Stimulated activated CD4-positive, alpha-beta T cell treated with anti-CD3 and anti-CD28 coated beads, Interleukin-2, amount 100 ng/mL, for 24 hours (primary cell): ENCODE results near the gene R3HDM4.
"Not testable (repeated sequence)": the region's sequence is repeated elsewhere in the genome, so short reads cannot be mapped to it uniquely, and the experiment has no call there.

Experiments
- DNase-seq, 2 donors: peaks; one replicate each; pipeline ENCODE4 v3.0.0-alpha.2; 2020

R3HDM4 gene

DNA sequence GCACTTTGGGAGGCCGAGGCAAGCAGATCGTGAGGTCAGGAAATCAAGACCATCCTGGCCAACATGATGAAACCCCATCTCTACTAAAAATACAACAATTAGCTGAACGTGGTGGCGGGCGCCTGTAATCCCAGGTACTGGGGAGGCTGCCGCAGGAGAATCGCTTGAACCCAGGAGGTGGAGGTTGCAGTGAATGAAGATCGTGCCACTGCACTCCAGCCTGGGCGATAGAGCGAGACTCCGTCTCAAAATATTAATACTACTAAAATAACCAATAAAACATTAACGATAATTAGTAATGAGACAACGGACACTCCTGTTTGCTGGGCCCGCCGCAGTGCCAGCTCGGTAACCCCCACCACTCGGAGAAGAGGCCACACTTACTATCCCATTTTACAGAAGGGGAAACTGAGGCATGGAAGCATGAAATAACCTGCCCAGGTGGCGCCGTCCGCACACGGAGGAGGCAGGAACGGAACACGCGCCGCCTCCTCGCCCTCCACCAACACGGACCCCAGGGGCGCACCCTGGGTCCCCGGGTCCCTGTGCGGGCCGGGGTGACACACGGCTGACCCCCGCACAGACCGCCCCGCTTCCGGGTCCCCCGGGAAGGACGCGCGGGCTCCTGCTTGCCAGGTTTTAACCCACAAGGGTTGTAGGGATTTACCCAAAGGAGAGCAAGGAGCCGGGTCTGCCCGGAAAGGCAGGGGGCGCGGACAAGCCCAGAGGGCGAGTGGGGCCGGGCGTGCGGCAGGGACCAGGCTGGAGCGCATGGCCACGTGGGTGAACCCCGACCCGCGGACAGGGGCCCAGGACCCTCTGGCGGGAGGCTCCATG is 1.6 kb downstream of the R3HDM4 start:
- no peak for DNase-seq

DNA sequence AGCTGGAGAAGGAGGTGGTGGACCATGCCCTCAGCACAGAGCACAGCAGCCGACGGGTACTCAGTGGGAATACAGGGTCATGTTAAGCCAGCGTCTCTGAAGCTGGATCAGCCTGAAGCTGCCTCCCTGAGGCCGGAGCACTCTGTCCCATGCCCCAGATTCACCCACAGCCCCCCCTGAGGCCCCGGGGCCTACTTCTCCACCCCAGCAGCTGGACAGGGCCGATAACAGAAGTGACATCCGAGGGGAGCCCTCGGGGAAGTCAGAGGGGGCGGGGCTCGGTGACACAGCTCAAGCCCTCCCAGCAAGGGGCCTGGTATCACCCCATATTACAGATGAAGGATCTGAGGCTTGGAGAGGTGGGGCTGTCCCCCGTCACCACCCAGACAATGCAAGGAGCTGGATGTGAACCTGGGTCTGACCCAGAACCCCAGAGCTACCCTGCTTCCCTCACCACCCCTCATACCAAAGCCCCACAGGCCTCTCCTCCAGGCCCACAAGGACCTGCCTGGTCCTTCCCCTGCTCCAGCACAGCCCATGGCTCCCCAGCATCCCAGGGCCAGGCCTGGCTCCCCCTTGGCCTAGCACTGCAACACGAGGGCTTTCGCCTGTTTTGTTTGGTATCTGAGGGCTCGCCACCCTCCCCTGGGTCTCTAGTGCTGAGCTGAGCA is 5.7 kb downstream of the R3HDM4 start:
- peak in 1 of 2 donors; percentile 29 for DNase-seq

DNA sequence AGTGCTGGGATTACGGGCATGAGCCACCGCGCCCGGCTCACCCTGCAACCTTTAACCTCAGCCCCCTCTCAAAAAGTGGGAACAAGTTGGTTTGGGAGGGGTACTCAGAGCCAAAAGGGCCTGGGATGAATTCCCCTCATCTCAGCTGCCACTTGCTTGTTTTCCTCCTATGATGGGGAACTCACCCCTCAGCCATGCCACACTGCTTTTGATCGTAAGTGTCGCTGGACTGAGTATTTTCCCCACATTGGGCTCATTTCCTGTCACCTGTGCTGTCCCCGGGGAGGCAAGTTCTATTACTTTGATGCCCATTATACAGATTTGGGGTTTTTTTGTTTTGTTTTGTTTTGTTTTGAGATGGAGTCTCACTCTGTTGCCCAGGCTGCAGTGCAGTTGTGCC is 6.5 kb downstream of the R3HDM4 start:
- DNase-seq = no peak

DNA sequence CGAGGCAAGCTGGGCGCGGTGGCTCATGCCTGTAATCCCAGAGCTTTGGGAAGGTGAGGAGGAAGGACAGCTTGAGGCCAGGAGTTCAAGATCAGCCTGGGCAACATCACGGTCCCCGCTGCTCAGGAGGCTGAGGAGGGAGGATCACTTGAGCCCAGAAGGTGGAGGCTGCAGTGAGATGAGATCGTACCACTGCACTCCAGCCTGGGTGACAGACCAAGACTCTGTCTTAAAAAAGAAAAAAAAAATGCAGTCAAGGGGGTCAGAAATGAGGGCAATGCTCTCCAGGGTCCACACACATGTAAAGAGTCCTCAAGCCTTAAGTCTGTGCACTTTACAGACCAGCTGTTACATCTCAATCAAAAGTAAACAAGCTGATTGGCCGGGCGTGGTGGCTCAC is 8.5 kb downstream of the R3HDM4 start:
- DNase-seq = no peak

DNA sequence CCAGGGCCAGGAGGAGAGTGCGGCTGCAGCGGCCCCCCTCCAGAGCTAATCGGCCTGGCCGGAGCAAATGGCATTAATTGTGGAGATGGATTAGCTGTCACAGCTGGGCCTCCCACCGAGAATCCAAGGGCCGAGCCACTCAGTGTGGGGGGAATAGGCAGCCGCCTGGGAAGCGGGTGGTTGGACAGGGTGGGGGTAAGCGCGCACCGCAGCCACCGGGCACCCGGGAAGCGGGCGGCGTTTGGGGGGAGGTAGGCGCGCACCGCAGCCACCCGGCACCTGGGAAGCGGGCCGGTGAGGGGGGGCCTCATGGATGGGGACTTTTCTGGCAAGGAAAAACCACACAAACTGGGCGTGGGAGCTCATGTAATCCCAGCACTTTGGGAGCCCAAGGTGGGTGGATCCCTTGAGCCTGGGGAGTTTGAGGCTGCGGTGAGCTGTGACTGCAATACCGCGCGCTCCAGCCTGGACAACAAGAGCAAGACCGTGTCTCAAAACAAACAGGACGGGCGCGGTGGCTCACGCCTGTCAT is 9.7 kb downstream of the R3HDM4 start:
- no peak for DNase-seq

DNA sequence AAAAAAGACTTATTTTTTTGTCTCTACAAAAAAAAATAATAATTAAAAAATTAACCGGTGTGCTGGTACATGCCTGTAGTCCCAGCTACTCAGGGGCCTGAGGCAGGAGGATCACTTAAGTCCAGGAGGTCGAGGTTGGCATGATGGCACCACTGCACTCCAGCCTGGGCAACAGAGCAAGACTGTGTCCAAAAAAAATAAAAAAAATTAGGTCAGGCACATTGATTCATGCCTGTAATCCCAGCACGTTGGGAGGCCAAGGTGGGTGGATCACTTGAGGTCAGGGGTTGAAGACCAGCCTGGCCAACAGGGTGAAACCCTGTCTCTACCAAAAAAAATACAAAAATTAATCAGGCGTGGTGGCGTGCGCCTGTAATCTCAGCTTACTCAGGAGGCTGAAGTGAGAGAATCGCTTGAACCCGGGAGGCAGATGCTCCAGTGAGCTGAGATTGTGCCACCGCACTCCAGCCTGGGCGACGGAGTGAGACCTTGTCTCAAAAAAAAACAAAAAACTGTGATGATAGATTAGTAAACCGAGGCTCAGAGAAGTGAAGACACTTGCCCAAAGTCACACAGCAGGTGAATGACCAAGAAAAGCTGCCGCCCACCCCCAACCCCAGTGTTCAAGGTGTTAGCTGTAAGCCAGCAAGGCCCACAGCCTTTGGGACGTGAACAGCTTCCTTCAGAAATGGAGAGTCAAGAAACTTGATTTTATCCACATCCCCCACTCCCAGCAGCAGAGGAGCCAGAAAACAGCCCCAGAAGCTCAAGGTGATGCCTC is 10.4 kb downstream of the R3HDM4 start:
- no peak for DNase-seq

DNA sequence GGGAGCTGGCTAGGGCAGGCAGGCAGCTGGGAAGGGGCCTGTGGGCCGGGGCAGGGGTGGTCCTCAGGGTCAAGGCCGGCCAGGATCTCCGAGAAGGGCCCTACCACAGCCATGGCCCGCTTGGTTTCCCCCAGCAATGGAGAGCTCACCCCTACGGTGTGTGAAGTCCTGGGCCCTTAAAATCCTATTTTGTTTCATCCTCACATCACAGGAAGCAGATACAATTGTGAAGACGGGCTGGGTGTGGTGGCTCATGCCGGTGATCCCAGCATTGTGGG is 11.0 kb downstream of the R3HDM4 start:
- DNase-seq = no peak

DNA sequence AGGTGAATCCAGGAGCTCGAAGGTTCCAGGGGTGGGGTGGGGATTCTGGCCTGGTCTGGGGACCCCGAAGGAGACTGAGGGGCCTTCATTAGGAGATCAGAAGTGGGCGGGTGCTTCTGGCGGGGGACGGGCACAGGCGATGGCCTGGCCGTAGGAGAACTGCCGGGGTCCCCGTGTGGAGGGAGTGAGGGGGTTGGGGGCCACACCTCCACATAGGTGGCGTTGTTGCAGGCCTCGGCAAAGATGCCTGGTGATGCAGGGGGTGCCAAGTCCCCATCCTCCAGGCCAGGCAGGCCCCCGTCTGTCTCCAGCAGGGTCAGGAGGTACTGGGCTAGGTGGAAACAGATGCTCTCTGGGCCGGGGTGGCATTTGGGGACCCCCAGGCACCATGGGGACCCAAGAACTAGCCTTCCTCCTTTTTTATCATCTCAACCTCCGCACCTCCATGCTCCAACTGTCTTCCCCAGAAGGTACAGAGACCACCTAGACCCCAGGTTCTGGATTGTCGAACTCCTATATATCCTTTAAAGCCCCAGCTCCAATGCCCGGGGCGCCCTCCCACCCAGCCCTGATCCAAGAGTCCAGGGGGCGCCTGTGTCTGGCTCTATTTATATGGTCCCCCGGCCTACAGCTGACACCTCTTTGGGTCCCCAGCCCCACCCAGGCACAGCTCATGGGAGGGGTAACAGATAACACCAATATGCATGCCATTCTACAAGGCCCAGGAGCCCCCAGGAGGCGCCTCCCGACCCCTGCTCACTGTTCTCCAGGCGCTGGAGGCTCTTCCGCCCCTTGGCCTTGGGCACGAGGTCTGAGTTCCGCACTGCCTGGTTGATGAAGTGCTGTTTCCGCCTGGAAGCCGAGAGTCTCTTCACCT is 11.6 kb downstream of the R3HDM4 start:
- no peak for DNase-seq

DNA sequence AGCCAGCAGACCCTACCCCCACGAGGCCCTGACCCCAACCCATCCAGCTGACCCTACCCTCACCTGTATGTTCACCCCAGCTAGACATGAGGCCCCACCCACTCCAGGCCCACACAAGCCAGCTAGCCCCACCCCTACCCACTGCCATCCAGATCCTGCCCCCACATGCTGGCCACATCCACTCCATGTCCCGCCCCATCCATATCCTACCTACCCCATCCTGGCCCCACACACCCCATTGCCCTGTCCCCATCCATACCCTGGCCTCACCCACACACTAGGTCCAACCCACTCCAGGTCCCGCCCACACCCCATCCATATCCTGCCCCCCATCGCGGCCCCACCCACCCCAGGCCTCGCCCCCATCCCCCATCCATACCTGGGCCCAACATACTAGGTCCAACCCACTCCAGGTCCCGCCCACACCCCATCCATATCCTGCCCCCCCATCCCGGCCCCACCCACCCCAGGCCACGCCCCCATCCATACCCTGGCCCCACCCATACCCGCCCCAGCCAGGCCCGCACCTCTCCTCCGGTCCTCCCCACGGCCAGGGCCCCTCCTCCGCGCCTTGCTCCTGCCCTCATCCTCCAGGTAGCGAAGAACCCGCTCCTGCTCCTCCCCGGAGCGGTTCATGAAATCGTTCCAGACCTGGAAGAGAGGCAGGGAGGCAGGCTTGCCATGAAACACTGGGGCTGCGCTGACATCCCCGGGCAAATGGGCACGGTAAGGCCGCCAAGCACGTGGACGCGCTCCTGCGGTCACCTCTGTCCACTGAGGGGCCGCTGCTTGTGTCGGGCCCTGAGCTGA is 12.5 kb downstream of the R3HDM4 start:
- peak in 1 of 2 donors; percentile 33 for DNase-seq

DNA sequence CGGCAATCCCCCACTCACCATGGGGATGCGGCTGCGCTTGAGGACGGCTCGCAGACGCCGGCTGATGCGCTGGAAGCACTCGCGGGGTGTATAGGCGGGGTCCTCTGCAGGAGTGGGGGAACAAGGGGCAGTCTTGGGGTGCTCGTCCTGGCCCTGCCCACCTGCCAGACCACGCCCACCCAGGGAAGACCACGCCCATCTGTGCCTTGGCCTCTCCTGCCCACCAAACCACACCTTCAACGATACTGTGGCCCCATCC is 13.0 kb downstream of the R3HDM4 start:
- no peak for DNase-seq

DNA sequence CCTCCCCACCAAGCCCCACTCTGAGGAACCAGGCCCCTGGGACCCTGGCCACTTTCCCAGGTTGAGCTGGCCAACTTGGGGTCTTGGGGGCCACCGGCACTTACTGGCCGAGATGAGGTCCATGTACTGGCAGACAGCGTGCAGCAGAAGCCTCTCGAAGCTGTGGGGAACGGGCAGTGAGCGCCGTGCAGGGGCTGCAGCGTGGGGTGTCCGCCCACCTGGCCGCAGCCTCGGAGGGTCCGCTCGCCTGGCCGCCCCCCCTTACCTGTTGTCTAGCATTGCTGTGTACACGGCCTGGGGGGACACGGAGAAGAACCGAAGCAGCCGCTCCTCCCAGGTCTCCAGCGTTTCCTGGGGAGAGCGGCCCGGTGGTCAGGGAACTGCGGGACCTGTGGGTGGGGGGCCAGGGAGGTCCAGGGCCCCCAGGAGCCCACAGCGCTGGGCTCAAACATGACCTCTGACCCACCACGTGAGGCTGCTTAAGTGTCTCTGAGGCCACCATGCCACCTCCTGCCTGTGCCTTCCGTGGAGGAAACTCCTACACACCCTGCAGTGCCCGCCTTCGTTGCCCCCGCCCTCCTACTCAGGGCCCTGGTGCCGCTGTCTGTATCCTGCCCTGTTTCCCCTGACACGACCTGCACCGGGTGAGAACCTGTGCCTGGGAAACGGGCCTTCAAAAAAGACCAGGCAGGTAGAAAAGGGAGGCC is 13.5 kb downstream of the R3HDM4 start:
- DNase-seq = no peak

DNA sequence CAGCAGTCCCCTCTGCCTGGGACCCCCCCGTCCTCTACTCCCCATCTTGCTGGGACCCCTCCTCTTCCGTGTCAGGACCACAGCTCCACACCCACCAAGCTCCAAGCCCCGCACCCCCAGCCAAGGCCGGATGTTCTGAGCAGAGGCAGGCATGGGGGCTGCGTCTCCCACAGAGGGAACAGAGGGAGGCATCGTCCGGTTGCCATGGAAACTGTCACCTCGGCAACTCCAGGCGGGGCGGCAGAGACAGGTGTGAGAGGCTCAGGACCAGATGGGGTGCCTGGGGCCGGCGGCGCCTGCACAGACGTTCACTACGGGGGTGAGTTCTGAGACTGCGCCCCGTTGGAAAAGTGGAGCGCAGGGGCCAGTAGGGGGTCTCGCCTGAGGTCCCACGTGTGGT is 14.4 kb downstream of the R3HDM4 start:
- peak in 1 of 2 donors; percentile 43 for DNase-seq

DNA sequence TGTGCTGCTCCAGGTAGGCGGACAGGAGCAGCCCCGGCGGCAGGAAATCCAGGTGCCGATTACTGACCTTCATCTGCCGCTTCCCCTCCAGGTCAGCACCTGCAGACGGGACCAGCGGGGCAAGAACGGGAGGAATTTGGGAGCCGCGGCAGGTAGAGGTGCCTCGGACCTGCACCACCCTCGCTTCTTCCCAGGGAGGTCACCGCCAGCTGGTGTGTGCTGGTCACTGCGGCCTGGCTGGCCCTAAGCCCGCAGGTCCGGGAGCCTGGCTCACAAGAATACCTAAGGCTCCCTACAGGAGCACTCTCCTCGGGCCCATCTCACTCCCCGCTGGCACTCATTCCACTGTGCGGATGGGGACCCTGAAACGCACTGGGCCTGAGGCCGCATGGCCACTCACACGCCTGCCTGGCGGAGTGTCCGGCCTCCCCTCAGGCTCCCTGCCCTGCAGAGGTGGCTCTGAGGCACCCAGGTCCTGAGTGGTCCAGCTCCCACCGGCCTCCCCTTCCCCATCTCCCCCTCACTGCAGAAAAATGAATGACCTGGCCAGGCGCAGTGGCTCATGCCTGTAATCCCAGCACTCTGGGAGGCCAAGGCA is 15.5 kb downstream of the R3HDM4 start:
- no peak for DNase-seq

DNA sequence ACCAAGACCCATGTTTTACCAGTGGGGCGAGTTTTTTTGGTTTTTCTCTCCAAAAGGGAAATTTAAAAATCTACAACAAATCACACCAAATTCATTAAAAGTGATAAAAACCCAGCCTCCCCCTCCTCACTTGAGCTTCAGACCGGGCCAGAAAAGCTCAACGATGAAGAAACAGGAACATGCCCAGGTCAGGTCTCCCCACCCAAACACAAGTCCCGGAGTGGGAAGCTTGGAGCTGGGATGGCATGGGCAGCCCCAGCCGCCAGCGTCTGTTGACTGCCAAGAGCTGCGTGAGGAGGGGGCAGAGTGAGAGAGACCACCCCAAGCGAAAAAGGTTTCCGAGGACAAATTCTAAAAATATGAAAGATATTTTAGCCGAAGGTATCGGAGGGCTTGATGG is 16.0 kb downstream of the R3HDM4 start:
- DNase-seq = no peak

DNA sequence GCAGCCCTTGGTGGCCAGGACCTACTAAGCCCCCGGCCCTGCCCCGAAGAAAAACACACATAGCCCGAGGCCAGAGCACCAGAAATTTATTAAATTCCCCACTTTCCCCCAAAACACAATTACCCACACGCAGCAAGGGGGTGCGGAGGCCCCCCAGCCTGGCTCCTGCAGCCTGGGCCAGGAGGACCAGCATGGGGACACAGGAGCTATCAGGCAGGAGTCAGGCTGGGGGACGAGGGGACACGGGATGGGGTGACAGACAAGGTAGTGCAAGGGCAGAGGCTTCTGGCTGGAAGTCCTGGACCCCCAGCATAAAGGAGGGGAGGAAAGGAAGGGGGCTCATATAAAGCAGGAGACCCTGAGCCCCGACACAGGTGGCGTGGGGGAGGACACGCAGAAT is 16.6 kb downstream of the R3HDM4 start:
- no peak for DNase-seq

DNA sequence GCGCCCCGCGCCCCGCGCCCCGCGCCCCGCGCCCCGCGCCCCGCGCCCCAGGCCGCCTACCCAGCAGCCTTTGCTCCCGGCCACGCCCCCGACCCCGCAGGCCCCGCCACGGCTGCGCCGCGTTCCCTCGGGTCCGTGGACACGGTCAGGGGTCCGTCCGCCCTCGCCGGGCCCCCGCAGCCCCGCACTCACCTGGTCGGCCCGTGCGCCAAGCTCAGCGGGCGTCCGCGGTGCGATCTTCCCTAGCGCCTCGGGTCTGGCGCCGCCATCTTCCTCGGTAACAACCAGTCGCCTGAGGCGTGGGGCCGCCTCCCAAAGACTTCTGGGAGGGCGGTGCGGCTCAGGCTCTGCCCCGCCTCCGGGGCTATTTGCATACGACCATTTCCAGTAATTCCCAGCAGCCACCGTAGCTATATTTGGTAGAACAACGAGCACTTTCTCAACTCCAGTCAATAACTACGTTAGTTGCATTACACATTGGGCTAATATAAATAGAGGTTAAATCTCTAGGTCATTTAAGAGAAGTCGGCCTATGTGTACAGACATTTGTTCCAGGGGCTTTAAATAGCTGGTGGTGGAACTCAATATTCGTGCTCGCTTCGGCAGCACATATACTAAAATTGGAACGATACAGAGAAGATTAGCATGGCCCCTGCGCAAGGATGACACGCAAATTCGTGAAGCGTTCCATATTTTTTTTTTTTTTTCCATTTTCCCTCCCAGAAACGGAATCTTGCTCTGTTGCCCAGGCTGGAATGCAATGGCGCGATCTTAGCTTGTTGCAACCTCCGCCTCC is 19.9 kb downstream of the R3HDM4 start, which contains the start of the genes MED16 and RNU6-9:
Gene MED16 (minus strand): TSS at position 294 of the 796 bp plus-strand sequence. CDS start 2,056 bp downstream, outside the sequence.
Gene RNU6-9 (plus strand): TSS at position 591 of the 796 bp plus-strand sequence.
- peak; percentile 89 for DNase-seq

DNA sequence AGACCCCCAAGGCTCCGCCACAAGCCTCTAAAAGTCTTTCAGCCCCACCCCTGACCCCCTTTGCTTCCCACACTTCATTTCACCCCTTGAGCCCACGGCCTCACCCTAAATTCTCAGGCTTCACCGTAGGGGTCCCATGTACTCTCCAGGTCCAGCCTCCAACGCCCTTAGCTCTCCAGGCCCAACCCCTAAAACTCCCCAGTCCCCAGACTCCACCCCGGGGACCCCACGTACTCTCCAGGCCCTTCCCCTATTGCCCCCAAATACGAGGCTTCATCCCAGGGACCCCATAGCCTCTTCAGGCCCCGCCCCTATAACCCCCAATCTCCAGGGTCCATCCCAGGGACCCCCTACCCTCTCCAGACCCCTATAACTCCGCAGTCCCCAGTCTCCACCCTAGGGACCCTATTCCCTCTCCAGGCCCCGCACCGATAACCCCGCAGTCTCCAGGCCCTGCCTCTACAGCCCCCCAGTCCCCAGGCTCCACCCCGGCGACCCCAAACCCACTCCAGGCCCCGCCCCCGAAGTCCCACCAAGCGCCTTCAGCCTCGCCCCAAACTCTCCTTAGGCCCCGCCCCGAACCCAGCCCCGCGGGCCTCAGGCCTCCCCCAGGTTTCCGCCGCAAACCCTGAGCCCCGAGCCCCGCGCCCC is 20.7 kb downstream of the R3HDM4 start:
- DNase-seq = no peak

DNA sequence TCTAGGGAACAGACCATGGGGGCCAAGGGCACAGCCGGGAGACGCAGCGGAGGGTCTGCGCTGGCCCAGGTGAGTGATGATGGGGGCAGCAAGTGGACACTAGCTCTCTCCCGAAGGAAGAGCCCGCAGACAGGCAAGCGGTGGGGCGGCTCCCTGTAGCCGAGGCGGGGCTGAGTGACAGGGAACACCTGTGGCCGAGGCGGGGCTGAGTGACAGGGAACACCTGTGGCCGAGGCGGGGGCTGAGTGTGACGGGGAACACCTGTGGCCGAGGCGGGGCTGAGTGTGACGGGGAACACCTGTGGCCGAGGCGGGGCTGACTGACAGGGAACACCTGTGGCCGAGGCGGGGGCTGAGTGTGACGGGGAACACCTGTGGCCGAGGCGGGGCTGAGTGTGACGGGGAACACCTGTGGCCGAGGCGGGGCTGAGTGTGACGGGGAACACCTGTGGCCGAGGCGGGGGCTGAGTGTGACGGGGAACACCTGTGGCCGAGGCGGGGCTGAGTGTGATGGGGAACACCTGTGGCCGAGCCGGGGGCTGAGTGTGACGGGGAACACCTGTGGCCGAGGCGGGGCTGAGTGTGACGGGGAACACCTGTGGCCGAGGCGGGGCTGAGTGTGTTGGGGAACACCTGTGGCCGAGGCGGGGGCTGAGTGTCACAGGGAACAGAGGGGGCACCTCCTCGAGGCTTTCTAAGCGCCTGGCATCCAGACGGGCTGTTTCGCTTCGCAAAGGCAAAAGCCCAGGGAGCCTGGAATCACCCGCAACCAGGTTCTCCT is 21.4 kb downstream of the R3HDM4 start:
- not testable (repeated sequence) for DNase-seq
